Fibroblast of pulmonary artery (primary cell): ENCODE results near the gene ZDHHC12.

Source experiments
- DNase-seq: peaks from one replicate; pipeline ENCODE4 v3.0.0-alpha.2; 2010; ENCODE audit warnings: low read depth
- H3K4me3 ChIP-seq: replicated peaks from 2 replicates; pipeline ENCODE4 v1.5.1; 2011; ENCODE audit warnings: low read depth, mild to moderate bottlenecking, control low read depth, low read length, moderate library complexity
- CTCF ChIP-seq: IDR thresholded peaks from 2 replicates; pipeline ENCODE4 v1.5.1; 2011; ENCODE audit warnings: mild to moderate bottlenecking, control low read depth, low read length, inconsistent platforms; ENCODE audit errors: missing control alignments

The ZDHHC12 gene

GRCh38 chr9:128747241-128747640, 23.3 kb upstream of the ZDHHC12 start:
- DNase-seq = no peak
- H3K4me3 ChIP-seq = no peak overlapping the region
- no peak for TF ChIP-seq CTCF

DNA sequence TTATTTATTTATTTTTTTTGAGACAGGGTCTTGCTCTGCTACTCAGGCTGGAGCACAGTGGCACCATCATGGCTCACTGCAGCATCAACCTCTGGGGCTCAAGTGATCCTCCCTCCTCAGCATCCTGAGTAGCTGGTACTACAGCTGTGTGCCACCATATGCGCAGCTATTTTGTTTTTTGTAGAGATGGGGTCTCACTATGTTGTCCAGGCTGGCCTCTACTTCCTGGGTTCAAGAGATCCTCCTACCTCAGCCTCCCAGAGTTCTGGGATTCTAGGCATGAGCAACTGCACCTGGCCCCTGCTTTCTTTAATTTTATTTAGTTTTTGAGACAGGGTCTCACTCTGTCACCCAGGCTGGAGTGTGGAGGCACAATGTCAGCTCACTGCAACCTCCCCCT, 19.5 kb upstream of the ZDHHC12 start:
- DNase-seq = no peak
- no peak overlapping the region for H3K4me3 ChIP-seq
- no peak for TF ChIP-seq CTCF

DNA sequence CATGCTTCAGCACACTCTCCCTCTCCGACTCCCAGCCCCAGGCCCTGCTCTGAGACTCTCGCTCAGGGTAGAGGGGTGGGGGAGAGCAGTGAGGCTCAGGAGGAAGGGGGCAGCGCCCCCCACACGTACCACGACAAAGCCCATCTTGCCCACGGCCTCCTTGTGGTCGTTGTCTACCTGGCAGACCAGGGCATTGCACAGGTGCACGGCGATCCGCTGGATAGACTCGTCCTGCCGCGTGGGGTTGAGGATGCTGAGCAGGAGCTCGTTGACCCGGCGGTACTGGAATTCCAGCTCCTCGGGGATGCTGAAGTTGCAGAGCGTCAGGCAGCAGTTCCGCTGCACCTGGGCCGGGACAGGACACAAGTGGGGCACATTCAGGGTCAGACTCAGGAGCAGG, 18.5 kb upstream of the ZDHHC12 start:
- no peak for TF ChIP-seq CTCF
- no peak for DNase-seq
- H3K4me3 ChIP-seq = no peak overlapping the region

- no peak for TF ChIP-seq CTCF
- no peak for DNase-seq
- H3K4me3 ChIP-seq = no peak overlapping the region
These were observed 11.4 kb upstream of the ZDHHC12 start for GRCh38 chr9:128735373-128735772.

DNA sequence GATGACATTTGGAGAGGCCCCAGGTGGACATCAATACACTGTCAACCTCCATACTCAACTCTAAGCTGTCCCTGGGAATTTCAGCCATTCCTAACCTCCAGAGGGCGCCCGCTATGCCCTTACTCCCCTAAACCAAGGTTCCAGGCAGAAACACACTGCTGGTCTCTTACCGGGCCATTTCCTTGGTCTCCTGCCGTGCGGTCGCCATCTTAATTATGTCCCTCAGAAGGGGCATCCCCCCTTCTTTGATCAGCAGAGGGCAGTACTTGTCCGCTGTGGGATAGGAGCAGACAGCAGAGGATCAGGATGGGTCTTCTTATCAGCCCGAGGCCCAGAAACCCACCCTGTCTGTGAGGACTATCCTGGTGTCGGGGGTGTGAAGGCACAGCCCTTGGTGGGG, 9.3 kb upstream of the ZDHHC12 start:
- peak; percentile 86 for TF ChIP-seq CTCF
- DNase-seq = peak; percentile 87
- H3K4me3 ChIP-seq = no peak overlapping the region

DNA sequence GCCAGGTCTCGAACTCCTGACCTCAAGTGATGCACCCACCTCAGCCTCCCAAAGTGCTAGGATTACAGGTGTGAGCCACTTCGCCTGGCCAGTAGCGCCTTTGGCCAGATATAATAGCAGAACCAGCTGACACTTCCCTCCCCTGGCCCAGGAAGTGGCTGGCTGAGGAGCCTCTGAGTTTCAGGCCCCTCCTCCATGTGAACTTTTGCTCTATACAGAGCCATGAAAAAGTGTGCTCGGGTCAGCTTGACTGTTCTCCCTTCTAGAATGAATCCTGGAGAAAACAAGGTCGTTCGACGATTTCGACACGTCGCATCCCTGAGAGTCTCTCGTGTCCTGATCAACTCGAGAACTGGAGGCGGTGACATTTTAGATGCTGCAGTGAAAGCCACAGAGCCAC, 8.6 kb upstream of the ZDHHC12 start:
- H3K4me3 ChIP-seq = no peak overlapping the region
- TF ChIP-seq CTCF = no peak
- DNase-seq = no peak

- no peak for TF ChIP-seq CTCF
- no peak for DNase-seq
- H3K4me3 ChIP-seq = no peak overlapping the region
These were observed 7.8 kb upstream of the ZDHHC12 start for GRCh38 chr9:128731691-128732090.
